Endothelial cell of umbilical vein (primary cell): Measurements from ENCODE around the gene KCNQ2. TPM values are rescaled to one million over a fixed set of nuclear protein-coding genes. Genes with fewer than 3 reads are reported as not detected.
A peak's percentile ranks its signal among the peaks of the same experiment; 100 is the strongest.

ENCODE experiments used
- BruUV-seq: library from RNA; stranded (reverse); fragments of 400-500 nt; replicated peaks from 2 replicates; lab custom pipeline; 2021; lab: Mats Ljungman, UMichigan
- CTCF ChIA-PET: fragments of 300-600, 350-600 bp; sonication (Branson Sonifier 250); formaldehyde crosslinking; loops from one replicate; lab custom pipeline; 2021; ENCODE audit warnings: antibody characterized with exemption, inconsistent platforms; lab: Charles Lee
- POLR2A ChIA-PET: fragments of 300-600, 350-600 bp; sonication (Branson Sonifier 250); formaldehyde crosslinking; loops from one replicate; lab custom pipeline; 2021; ENCODE audit warnings: antibody characterized with exemption, inconsistent platforms; lab: Charles Lee
- DNase-seq: peaks from one replicate; pipeline ENCODE4 v3.0.0-alpha.2; 2011; ENCODE audit warnings: low read depth, low spot score
- FAIRE-seq: peaks from 2 replicates; lab custom pipeline; 2011; peaks lifted over from hg19 to GRCh38; lab: Jason Lieb, UNC
- H2AFZ ChIP-seq: 2 replicates; pipeline ENCODE4 v1.6.0; 2012; ENCODE audit warnings: low read depth, low read length, control low read depth, inconsistent platforms
- H3K27ac ChIP-seq: 2 replicates; pipeline ENCODE4 v1.5.1; 2011; ENCODE audit warnings: low read depth, mild to moderate bottlenecking, control low read depth, low read length, moderate library complexity; ENCODE audit not compliant: insufficient read depth
- H3K27me3 ChIP-seq, 2 experiments: 2 replicates each; pipeline versions ENCODE4 v1.6.0 to v1.6.1; 2011; ENCODE audit warnings: low read length in 2 of 2, mixed read lengths in 1 of 2; ENCODE audit not compliant: control insufficient read depth in 2 of 2, insufficient read depth in 2 of 2
- H3K36me3 ChIP-seq, 2 experiments: 2 replicates in 1 of 2; 3 replicates in 1 of 2; pipeline ENCODE4 v1.5.1; 2011; ENCODE audit warnings: low read length in 2 of 2, mild to moderate bottlenecking in 1 of 2, moderate library complexity in 1 of 2; ENCODE audit not compliant: control insufficient read depth in 2 of 2, insufficient read depth in 2 of 2; ENCODE audit errors: extremely low read depth in 1 of 2
- H3K4me1 ChIP-seq: 3 replicates; pipeline ENCODE4 v1.5.1; 2011; ENCODE audit warnings: mild to moderate bottlenecking, low read length; ENCODE audit not compliant: control insufficient read depth, insufficient read depth; ENCODE audit errors: extremely low read depth
- H3K4me2 ChIP-seq: 2 replicates; pipeline ENCODE4 v1.6.1; 2011; ENCODE audit warnings: low read length, control low read depth, mixed read lengths; ENCODE audit not compliant: insufficient read depth
- H3K4me3 ChIP-seq, 3 experiments: fragments of 200-600 bp in 1 of 3; sonication (generic), shearing (Covaris generic) in 1 of 3; replicated peaks in 1 of 3; 2 replicates each; pipeline ENCODE4 v1.5.1; 2011 to 2016; ENCODE audit warnings: control low read depth in 3 of 3, low read length in 3 of 3, mild to moderate bottlenecking in 2 of 3, inconsistent platforms in 1 of 3, low read depth in 1 of 3, moderate library complexity in 1 of 3; ENCODE audit not compliant: insufficient read depth in 1 of 3
- H3K79me2 ChIP-seq: 2 replicates; pipeline ENCODE4 v1.6.0; 2012; ENCODE audit warnings: low read length, inconsistent platforms; ENCODE audit not compliant: control insufficient read depth, insufficient read depth
- H3K9ac ChIP-seq: replicated peaks from 2 replicates; pipeline ENCODE3; 2011; ENCODE audit warnings: low read length, control low read depth; ENCODE audit not compliant: insufficient read depth; ENCODE audit errors: extremely low read depth
- H3K9me1 ChIP-seq: replicated peaks from 3 replicates; pipeline ENCODE4 v1.6.0; 2011; ENCODE audit warnings: mild to moderate bottlenecking, low read length; ENCODE audit not compliant: control insufficient read depth, insufficient read depth; ENCODE audit errors: extremely low read depth
- H3K9me3 ChIP-seq: replicated peaks from 2 replicates; pipeline ENCODE4 v1.5.1; 2012; ENCODE audit warnings: low read length, inconsistent platforms; ENCODE audit not compliant: control insufficient read depth, insufficient read depth
- H4K20me1 ChIP-seq: replicated peaks from 2 replicates; pipeline ENCODE3; 2011; ENCODE audit warnings: mild to moderate bottlenecking, low read length; ENCODE audit not compliant: control insufficient read depth, insufficient read depth; ENCODE audit errors: extremely low read depth
- CTCF ChIP-seq, 2 donors: IDR thresholded peaks; 1 replicate in 1 of 2; 2 replicates in 1 of 2; pipeline ENCODE4 v1.5.1; 2011; ENCODE audit warnings: low read length in 2 of 2, mild to moderate bottlenecking in 2 of 2, moderate library complexity in 2 of 2, control low read depth in 1 of 2, inconsistent platforms in 1 of 2, low read depth in 1 of 2; ENCODE audit not compliant: insufficient read depth in 1 of 2; ENCODE audit errors: extremely low read depth in 1 of 2
- EZH2 ChIP-seq: IDR thresholded peaks from 2 replicates; pipeline ENCODE4 v1.6.1; 2012; ENCODE audit warnings: borderline replicate concordance, low read depth, mild to moderate bottlenecking, moderate library complexity, low read length, inconsistent platforms; ENCODE audit not compliant: severe bottlenecking
- FOS ChIP-seq: IDR thresholded peaks from 2 replicates; pipeline ENCODE4 v1.6.1; 2011; ENCODE audit warnings: mild to moderate bottlenecking, low read length, moderate library complexity, borderline replicate concordance; ENCODE audit not compliant: insufficient read depth
- dilution Hi-C: fragments of 300-500 bp; cut with MboI; formaldehyde crosslinking; loops from one replicate; pipeline ENCODE4 v1.15.0; 2019; ENCODE audit warnings: low sequenced_read_pairs; ENCODE audit not compliant: extremely low pct_ligation_motif_present
- intact Hi-C: fragments of 100-400 bp; cut with micrococcal nuclease; formaldehyde crosslinking; loops from one replicate; pipeline ENCODE4 v1.10.0; 2022
- polyA plus RNA-seq, 4 experiments: library from polyadenylated mRNA; depleted of rRNA in 3 of 4; stranded (reverse) in 3 of 4; unstranded in 1 of 4; fragments of >200 nt; gene quantifications; 2 replicates each; pipeline versions ENCODE4 v1.2.1 to v1.2.3, GENCODE V29; 2011 to 2012; ENCODE audit warnings: missing spikeins in 1 of 4
- total RNA-seq: library from RNA; stranded (reverse); gene quantifications from 2 replicates; pipeline ENCODE4 v1.2.3, GENCODE V29; 2021

The KCNQ2 gene
- total and polyA plus RNA-seq, 2 donors (not counting 3 experiments of a cell fraction or from before 2014, with no cell fraction given), result not detected

GRCh38 chr20:63521602-63522001 lies 49.1 kb upstream of the KCNQ2 start:
- dilution Hi-C loops, result no loop called here
- no peak for FAIRE-seq
- BruUV-seq, result no TSS peak
- Histone ChIP-seq H3K36me3 (peaks cover 0 to 2% of the 10 kb centered on the region in 2 experiments), H3K9ac (peak overlapping the region; percentile 81), H3K9me3 (no peaks in the 10 kb centered on the region), H3K27ac (peak overlapping the region; percentile 25), H3K9me1 (no peaks in the 10 kb centered on the region), H3K4me2 (peak overlapping the region; percentile 69), H3K4me3 (peak overlapping the region; percentile 60 to 77 (median 69)), H4K20me1 (no peaks in the 10 kb centered on the region), H3K4me1 (peaks cover 12% of the 10 kb centered on the region), H3K79me2 (peaks cover 16% of the 10 kb centered on the region), H2AFZ (no peak overlapping the region), H3K27me3 (no peaks in the 10 kb centered on the region)
- no peak for TF ChIP-seq FOS
- peak in 1 of 2 donors; percentile 18 for TF ChIP-seq CTCF (IDR thresholded peaks at IDR 0.05; ENCODE audit: extremely low read depth in 1 of 2, insufficient read depth in 1 of 2, low read depth in 1 of 2, low read length in 2 of 2)
- TF ChIP-seq EZH2, result no peak
- intact Hi-C loops, result no loop called here
- POLR2A ChIA-PET, result interaction anchor here (0.6 to 2.0 kb wide), 3 partner anchors 8 to 31 kb away, joined by 3 to 9 read pairs (median 5); no protein-coding TSS in a partner anchor
- DNase-seq, result no peak
- CTCF ChIA-PET, result interaction anchor here (0.5 to 2.5 kb wide), 7 partner anchors 15 to 284 kb away, joined by 3 to 28 read pairs (median 3); partner anchors contain the start of gene PTK6
